ENCODE data around the gene FIGNL2.

- TF ChIP-seq CTCF (conservative IDR thresholded peaks at IDR 0.05; ENCODE audit: low read depth, low read length), result no peak
- no peak for TF ChIP-seq MAFK (IDR thresholded peaks at IDR 0.05; ENCODE audit: low read depth, low read length)
- no peak for TF ChIP-seq BHLHE40 (IDR thresholded peaks at IDR 0.05; ENCODE audit: low read depth, low read length)
- TF ChIP-seq CHD1 (IDR thresholded peaks at IDR 0.05; ENCODE audit: low read depth, low read length), result no peak
- TF ChIP-seq POLR2A (IDR thresholded peaks at IDR 0.05; ENCODE audit: low read depth, low read length), result no peak
- no peak for TF ChIP-seq CEBPB (IDR thresholded peaks at IDR 0.05; ENCODE audit: low read depth, low read length)
- no peak for TF ChIP-seq RAD21 (IDR thresholded peaks at IDR 0.05; ENCODE audit: low read length)
Observed at GRCh38 chr12:51890511-51891171, 42.1 kb upstream of the FIGNL2 start.

Data from IMR-90 (cell line).